HG02623 (cell line): Measurements from ENCODE around the gene SCTR.

Experiments
- ATAC-seq: cut with Tn5 transposase; IDR thresholded peaks from one replicate; pipeline ENCODE4 v1.9.1; 2021; ENCODE audit warnings: moderate library complexity; ENCODE audit not compliant: unreplicated experiment

Gene SCTR

DNA sequence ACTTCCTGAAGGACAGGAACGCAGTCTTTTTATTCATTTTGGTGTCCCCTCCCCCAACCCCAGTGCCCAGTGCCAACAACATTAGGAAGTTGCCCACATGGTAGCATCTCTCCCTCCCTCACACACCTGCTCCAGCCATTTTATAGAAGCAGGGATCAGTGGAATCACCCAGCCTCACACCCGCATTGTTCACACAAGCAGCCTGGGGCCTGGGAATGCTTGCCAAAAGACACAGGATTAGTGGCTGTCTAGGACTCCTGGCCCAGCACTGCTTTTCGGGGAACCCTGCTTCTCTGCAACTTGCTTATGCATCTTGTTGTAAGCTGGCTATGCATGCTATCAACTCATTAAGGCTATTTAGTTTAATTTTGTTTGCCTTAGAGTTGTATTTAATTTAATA, 74.8 kb downstream of the SCTR start:
- no peak for ATAC-seq

DNA sequence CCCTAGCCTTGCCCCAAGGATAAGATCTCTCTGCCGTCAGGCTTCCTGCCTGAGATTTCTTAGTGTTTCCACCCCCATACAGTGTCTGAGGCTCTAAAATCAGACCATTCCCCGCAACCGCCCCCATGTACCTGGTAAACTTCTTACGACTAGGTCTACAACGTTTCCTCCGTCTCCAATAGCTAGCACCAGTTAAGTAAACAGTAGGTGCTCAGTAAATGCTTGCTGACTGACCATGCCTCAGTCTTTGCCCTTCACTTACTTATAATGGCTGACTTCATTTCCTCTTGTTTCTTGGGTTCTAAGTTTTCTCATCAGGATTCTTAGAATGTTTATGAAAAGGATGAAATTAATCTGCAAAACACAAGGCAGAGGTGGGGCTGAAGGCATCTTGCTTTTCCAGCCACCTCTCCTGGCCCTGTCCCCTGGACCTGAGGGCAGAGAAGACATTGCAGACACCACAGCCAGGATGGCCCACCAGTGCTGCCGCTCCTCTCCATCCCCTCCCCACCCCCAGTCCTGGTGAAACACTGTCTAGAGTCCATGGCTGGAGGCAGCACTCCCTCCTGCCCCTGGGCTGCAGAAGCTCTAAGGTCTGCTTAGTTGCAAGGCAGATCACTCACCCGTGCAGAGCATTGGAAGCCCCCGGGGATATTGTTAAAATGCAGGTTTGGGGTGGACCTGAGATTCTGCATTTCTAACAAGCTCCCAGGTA, 75.7 kb downstream of the SCTR start:
- ATAC-seq = no peak

DNA sequence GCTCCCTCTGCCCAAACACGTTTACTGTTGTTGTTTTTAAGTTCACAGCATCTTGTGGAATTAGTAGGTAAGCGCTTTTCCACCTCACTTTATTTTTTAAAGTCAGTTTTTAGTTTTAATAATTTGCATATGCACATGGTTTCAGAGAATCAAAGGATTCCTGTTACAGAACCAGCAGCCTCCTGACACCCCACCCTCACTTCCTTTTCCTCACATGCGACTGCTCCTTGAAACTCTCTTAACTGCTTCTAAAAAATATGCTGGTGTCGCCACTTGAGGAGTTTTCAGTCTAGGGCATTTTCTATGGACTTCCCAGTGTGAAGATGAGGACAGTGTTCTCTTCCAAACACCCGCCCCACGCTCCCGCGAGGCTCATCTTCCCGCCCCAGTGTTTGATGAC, 78.2 kb downstream of the SCTR start:
- no peak for ATAC-seq

DNA sequence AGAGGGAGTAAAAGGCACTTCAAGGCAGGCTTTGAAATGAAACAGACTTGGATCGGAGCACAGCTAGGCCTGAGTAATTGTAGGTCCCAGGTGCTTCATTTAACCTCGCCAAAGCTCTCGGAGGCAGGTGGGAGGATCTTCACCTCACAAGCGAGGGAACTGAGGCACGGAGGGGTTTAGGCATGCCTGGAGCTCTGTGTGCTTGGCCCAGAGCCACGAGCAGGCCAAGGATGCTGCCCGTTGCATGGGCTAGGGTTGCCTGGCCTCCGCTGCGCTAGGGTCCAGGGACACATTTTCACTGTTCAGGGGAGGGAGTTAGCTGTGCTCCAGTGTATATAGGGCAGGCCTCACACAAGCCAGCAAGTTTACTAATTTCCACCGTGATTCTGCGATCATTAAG, 81.4 kb downstream of the SCTR start:
- no peak for ATAC-seq

DNA sequence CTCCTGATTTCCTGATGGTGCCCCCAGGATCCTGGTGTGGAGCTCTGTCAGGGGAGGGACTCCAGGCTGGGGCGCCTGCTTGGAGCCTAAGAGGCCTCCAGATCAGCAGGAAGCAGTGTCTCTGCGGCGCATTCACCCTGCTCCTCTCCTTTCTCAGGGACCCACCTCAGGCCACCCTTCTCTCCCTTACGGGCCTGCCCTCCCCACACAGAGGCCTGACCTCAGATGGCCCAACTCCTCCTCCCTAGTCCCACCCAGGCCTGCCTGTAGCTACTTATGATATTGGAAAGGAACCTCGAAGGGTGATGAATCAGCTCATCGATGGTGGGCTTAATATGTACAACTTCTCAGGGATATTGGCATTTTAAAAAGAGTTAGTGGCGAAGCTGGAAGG, 82.1 kb downstream of the SCTR start:
- ATAC-seq = no peak

DNA sequence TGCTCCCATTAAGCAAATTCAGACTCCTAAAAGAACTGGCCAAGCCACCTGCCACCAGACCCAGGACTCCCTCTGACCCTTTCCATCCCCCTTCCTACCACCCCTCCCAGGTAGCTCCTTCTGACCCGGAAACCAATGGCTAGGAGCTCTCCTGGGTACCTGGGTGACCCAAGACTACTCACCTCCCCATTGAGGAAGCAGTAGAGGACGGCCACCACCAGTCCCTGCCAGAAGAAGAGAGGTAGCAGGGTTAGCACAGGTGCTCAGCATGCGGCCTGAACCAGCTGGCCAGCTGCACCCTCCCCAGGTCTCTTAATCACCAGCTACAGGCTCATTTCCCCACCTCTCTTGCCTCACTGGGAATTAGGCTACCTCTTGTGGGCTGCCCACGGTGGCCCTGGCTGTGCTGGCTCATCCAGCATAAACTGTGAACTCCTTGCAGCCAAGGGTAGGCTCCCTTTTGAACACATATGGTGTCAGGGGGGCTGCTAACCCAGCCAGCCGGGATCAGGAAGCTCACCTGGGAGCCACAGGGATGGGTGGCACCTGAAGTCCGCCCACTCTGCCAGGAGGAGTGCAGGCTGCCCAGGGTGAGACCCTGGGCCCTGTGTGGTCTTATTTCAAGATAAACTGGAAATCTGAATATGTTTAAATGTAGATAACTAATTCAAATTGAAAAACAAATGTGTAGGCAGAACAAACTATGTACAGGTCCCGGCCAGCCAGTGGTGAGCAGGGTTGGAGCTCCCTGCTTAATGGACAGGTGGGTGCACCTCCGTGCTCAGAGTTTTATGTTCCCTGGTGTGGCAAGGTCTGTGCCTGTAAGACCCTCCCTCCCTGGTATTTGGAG, 82.7 kb downstream of the SCTR start:
- ATAC-seq = no peak

DNA sequence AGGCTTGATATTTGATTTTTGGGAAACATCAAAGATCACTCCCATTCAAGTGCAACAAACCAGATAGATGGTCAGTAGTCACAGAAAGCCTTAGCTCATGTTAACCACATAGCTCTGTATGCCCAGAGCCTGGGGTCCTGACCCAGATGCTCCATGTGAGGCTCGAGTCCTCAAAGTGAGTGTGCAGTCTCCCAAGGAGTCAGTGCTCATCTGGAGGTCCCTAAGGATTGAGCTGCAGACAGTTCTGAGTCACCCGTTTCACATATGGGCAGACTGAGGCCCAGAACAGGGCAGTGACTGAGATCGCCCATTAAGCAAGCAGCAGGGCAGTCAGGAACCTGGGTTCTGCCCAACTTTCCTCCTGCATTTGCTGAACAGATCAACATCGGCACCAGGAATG, 83.4 kb downstream of the SCTR start:
- ATAC-seq = no peak

DNA sequence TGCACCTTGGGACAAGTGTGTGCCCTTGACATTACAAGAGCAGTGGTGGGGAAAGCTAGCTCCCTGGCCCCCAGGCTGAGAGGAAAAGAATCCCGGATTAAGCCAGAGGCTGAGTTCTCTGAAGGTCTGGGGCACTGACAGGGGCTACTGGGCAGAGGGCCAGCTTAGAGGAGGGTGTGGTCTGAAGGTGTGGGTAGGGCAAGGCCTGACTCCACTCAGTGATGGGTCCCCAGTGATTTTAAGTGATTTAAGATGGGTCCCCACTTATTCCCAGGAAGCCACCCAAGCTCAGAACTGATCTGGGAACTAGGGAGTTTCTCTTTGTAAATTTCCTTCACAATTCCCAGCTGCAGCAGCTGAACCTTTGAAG, 83.8 kb downstream of the SCTR start:
- ATAC-seq = no peak

DNA sequence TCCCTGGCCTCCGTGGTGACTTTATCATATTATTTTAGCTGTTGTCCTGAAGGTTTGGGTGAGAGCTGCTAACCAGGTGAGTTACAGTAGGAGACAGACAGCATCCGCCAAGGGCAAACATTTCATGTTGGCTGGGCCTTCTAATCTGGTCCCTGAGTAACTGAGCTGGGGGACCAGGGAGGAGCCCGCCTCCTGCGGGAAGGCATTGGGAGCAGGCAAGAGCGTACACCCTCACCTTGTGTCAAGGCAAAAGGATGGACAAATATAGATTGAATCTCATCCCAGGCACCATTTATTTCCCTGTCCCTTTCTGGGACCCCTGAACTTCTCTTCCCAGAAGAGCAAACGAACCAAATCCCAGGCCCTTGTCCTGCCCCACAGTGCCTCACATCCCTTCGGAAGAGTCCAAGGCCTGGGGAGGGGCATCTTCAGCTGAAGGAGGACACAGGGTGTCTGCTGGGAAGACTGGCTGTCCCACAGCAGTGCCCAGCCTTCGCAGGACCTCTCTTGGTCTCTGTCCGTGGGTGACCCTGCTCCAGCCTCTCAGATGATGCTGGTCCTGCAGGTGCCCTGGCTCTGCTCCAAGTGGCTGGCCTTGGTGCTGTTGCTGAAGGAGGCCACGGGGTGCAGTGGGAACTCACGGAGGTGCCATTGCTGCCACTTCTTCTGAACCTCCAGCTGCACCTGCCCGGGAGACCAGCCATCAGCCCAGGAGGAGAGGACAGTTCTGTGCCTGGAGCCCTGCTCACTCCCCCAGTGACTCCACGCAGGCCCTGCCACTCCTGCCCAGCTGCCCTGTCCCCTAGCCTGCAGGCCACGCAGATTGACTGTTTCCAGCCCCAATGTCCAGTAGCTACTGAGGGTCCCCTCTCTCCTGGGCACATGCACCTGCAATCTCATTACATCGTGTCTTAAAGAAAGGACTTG, 84.4 kb downstream of the SCTR start:
- no peak for ATAC-seq

DNA sequence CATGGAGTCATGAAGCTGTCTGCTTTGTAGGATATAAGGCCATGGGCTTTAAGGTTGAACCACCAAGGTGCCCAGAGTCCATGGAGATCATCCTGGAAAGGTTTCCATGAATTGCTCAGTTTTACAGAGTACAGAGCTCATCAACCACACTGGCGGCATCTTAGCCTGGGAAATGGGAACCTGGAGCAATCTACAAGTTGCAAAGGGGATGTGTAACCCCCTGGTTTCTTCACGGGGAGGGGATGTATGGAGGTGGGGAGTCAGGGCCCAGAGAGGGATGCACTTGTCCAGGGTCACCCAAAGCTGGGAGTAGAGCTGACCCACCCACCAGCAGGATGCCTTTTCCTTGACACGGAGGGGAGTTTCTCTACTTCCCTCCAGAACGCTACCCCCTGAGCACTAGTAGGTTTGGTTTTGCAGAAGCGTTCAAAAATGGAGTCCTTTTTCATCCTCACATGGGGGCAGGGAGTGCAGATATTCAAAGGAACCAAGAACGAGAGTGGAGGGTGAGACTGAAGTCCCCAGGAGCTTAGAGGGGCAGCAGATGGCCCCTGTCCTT, 85.5 kb downstream of the SCTR start:
- no peak for ATAC-seq

DNA sequence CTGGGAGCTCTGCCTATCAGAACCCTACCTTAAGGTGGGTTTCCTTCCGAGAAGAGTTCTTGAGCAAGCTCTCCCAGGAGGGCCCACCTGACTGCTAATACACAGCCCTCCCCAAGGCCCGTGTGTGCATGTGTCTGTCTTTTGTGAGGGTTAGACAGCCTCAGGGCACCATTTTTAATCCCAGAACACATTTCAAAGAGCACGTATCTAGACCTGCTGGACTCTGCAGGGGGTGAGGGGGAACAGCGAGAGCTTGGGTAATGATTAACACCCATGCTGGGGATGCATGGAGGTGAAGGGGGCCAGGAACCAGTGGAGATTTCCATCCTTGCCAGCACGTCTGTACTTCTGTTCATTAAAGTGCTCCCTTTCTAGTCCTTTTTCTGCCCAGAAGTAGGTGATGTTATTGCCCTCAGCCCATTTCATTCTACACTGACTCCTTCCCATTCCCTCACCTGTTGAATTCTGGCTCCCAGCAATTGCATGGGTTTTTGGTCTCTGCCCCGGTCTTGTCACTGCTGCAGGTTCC, 86.1 kb downstream of the SCTR start:
- ATAC-seq = no peak

DNA sequence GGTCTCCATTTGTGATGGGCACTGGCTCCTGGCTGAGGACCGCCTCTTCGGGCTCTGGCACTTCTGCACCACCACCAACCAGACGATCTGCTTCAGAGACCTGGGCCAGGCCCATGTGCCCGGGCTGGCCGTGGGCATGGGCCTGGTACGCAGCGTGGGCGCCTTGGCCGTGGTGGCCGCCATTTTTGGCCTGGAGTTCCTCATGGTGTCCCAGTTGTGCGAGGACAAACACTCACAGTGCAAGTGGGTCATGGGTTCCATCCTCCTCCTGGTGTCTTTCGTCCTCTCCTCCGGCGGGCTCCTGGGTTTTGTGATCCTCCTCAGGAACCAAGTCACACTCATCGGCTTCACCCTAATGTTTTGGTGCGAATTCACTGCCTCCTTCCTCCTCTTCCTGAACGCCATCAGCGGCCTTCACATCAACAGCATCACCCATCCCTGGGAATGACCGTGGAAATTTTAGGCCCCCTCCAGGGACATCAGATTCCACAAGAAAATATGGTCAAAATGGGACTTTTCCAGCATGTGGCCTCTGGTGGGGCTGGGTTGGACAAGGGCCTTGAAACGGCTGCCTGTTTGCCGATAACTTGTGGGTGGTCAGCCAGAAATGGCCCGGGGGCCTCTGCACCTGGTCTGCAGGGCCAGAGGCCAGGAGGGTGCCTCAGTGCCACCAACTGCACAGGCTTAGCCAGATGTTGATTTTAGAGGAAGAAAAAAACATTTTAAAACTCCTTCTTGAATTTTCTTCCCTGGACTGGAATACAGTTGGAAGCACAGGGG, 87.1 kb downstream of the SCTR start:
- no peak for ATAC-seq

DNA sequence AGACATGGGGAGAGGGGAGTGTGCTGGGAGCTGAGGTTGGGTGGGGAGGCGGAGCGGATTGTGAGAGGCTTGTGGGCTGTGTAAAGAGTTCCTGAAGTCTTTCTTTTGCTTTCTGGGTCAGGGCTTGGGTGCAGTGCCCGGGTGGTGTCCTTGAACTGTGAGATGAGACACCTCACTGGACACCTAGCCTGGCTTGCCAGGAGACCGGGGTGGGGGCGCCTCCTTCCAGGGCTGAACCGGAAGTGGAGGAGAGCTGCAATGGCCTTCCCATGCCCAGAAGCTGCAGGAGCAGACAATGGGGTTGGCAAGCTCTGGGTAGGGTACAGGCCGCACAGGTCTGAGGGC, 88.4 kb downstream of the SCTR start:
- no peak for ATAC-seq

DNA sequence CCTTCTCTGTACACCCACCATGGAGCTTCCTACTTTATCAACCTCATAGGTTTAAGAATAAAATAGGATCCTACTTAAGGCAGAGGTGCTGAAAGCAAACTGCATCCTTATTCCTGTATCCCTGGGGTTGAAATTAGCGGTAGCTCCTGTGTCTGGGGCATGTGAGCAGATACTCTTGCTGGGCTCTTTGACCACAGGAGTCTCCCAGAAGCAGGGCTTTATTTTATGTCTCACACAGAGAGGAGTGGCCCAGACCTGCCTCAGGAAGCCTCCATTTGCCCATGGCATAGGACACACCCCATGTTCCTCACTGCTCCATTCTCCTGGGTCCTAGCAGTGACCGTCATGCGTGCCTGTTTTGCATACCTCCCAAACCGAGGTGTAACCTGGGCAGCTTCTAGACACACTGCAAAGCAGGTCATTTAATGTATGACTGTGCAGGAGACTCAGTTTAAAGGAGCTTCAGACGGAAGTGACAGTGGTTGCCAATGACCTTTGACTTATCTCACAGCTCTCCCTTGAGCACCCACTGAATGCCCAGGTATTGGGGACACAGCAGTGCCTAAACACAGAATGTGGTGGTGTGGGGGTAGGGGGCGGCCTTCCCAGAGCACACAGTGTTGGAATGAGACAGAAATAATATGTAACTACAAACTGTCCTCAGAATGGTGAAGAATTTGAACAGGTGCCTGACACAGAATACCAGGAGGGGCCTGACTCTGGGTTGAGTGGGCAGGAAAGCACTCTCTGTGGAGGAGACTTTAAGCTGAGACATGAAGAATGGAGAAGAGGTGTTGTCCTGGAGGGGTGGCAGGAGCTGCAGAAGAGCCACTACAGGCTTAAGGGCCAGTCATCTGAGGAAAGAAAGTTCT, 89.0 kb downstream of the SCTR start:
- no peak for ATAC-seq

DNA sequence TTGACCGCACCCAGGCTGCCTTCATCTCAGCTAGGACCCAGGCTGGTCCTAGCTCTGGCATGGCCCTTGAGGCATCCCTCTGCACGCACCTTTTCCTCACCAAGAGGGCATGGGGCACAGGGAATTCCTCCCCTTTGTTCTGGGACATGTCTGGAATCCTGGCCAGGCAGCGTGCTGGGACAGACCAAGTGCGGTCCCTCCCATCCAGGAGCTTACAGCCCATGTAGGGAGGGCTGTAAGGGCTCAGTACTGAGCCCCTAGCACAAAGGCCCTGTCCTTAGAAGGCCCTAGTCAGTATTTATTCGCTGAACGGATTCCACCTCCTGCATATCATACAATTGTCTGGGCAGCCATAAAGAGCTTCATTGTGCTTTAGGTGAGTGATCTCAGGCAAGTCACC, 89.6 kb downstream of the SCTR start:
- no peak for ATAC-seq

DNA sequence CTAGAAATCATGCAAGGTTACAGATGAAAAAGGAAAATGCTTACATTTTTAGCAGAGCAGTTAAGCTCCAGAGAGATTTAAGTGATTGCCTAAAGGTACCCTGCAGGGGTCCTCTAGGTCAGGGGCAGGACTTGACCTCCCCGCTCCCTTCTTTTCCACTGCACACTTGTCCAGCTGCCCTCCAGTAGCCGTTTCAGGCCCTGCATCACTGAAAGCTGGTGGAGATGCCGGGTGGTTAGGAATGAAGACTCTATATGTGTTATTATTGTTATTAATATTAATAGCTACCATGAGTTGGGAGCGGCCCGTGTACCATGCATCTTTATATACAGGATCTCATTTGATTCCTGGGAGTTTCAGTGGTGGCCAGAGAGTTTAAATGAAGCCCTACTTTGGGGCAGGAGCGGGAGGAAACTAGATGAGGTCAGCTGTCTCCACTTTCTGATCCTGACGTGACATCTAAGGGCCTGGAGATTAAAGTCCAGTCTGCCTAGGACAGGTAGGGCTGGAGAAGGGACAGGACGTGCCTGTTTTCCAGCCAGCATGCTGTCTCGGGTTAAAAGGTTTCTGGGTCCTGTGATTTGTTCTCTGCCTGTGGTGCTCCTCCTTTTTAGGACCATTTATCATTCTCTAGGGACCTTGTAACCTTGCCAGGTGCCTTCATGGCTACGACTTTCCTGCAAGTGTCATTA, 90.5 kb downstream of the SCTR start:
- no peak for ATAC-seq

DNA sequence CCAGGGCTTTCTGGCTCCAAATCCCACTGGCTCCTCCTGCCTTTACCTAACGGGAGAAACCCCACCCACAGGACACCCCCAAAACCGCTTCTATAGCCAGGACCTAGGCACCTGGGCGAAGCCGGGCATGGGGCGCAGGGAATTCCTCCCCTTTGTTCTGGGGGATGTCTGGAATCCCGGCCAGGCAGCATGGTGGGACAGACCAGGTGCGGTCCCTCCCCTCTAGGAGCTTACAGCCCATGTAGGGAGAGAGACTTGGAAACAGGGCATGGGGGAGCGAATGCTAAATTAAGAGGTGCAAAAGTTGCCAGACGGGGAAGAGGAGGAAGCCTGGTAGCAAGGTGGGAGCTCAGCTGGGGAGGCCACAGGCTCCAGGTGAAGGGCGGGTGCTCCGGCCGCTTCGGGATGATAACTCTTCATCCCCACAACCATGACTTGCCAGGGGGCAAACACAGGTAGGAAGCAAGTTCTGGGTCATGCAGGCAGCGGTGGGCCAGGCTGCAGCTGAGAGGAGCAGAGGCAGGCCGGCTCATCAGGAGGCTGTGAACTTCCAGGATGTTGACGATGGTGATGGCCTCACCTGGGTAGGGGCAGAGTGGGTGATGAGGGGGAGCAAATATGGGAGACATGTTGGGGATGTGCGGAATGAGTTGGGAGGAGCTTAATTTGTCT, 91.3 kb downstream of the SCTR start:
- no peak for ATAC-seq
